IMR-90 (cell line): ENCODE measurements around the gene PIR. TPM values are rescaled to one million over a fixed set of nuclear protein-coding genes. Genes with fewer than 3 reads are reported as not detected.

Experiments used
- ATAC-seq: fragments of 200-7000 bp; cut with Tn5 transposase; 2 replicates; pipeline ENCODE4 v1.9.1; 2020; ENCODE audit warnings: low read depth, mild to moderate bottlenecking, moderate library complexity
- BruUV-seq: library from RNA; stranded (reverse); fragments of 400-500 nt; replicated peaks from 2 replicates; lab custom pipeline; 2021; lab: Mats Ljungman, UMichigan
- CTCF ChIA-PET: fragments of 300-600 bp; formaldehyde crosslinking; extraction: SDS; loops from one replicate; lab custom pipeline; 2021; ENCODE audit warnings: antibody characterized with exemption; lab: Yijun Ruan, JAX
- POLR2A ChIA-PET: fragments of 300-600 bp; sonication (Branson Sonifier 250); formaldehyde crosslinking; loops from one replicate; lab custom pipeline; 2022; ENCODE audit warnings: antibody characterized with exemption; ENCODE audit not compliant: unreplicated experiment; lab: Charles Lee
- DNase-seq: peaks from one replicate; pipeline ENCODE4 v3.0.0; 2013
- H2AFZ ChIP-seq: replicated peaks from 2 replicates; pipeline ENCODE3; 2013; ENCODE audit warnings: low read length, mild to moderate bottlenecking; ENCODE audit not compliant: poor library complexity
- H2AK5ac ChIP-seq: 2 replicates; pipeline ENCODE4 v1.6.1; 2013; ENCODE audit warnings: low read depth, low read length, inconsistent platforms
- H2AK9ac ChIP-seq: replicated peaks from 2 replicates; pipeline ENCODE3; 2013; ENCODE audit warnings: mild to moderate bottlenecking, low read depth, low read length, moderate library complexity; ENCODE audit not compliant: poor library complexity
- H2BK120ac ChIP-seq: 2 replicates; pipeline ENCODE4 v1.6.1; 2013; ENCODE audit warnings: low read depth, low read length, inconsistent platforms
- H2BK15ac ChIP-seq: 3 replicates; pipeline ENCODE4 v1.6.1; 2013; ENCODE audit warnings: low read depth, low read length, inconsistent platforms
- H2BK20ac ChIP-seq: 2 replicates; pipeline ENCODE4 v1.6.1; 2013; ENCODE audit warnings: low read depth, mild to moderate bottlenecking, inconsistent platforms, low read length, moderate library complexity
- H2BK5ac ChIP-seq: 2 replicates; pipeline ENCODE4 v1.6.1; 2013; ENCODE audit warnings: mild to moderate bottlenecking, low read depth, low read length, inconsistent platforms; ENCODE audit not compliant: poor library complexity, severe bottlenecking
- H3K14ac ChIP-seq: replicated peaks from 2 replicates; pipeline ENCODE4 v1.6.1; 2013; ENCODE audit warnings: low read depth, low read length, inconsistent platforms
- H3K18ac ChIP-seq: 2 replicates; pipeline ENCODE4 v1.6.1; 2013; ENCODE audit warnings: low read depth, low read length, control low read depth
- H3K23ac ChIP-seq: 2 replicates; pipeline ENCODE4 v1.6.1; 2013; ENCODE audit warnings: low read depth, low read length, inconsistent platforms
- H3K27ac ChIP-seq: 2 replicates; pipeline ENCODE4 v1.5.1; 2013; ENCODE audit warnings: mild to moderate bottlenecking, control low read depth, low read length; ENCODE audit not compliant: insufficient read depth
- H3K27me3 ChIP-seq: 2 replicates; pipeline ENCODE4 v1.6.1; 2013; ENCODE audit warnings: low read length; ENCODE audit not compliant: control insufficient read depth, insufficient read depth
- H3K36me3 ChIP-seq: 2 replicates; pipeline ENCODE4 v1.6.1; 2013; ENCODE audit warnings: low read length, mixed read lengths; ENCODE audit not compliant: control insufficient read depth, insufficient read depth
- H3K4ac ChIP-seq: 2 replicates; pipeline ENCODE4 v1.6.1; 2013; ENCODE audit warnings: low read depth, low read length, inconsistent platforms
- H3K4me1 ChIP-seq: 2 replicates; pipeline ENCODE4 v1.6.1; 2013; ENCODE audit warnings: low read length, mixed read lengths; ENCODE audit not compliant: control insufficient read depth, insufficient read depth
- H3K4me2 ChIP-seq: 2 replicates; pipeline ENCODE4 v1.6.1; 2013; ENCODE audit warnings: low read depth, mild to moderate bottlenecking, control low read depth, low read length, moderate library complexity
- H3K4me3 ChIP-seq: 2 replicates; pipeline ENCODE4 v1.5.1; 2013; ENCODE audit warnings: low read depth, mild to moderate bottlenecking, control low read depth, low read length, moderate library complexity; ENCODE audit not compliant: insufficient read depth
- H3K56ac ChIP-seq: 2 replicates; pipeline ENCODE4 v1.6.1; 2013; ENCODE audit warnings: low read length, inconsistent platforms; ENCODE audit not compliant: insufficient read depth; ENCODE audit errors: extremely low read depth
- H3K79me1 ChIP-seq, 2 experiments: 2 replicates each; pipeline ENCODE4 v1.6.1; 2013; ENCODE audit warnings: low read length in 2 of 2, inconsistent platforms in 1 of 2, low read depth in 1 of 2
- H3K9ac ChIP-seq: 2 replicates; pipeline ENCODE4 v1.6.1; 2013; ENCODE audit warnings: low read depth, low read length, control low read depth
- H3K9me1 ChIP-seq: 2 replicates; pipeline ENCODE4 v1.6.1; 2013; ENCODE audit warnings: low read length, inconsistent platforms; ENCODE audit not compliant: insufficient read depth
- H3K9me3 ChIP-seq: 2 replicates; pipeline ENCODE4 v1.6.1; 2013; ENCODE audit warnings: low read length; ENCODE audit not compliant: control insufficient read depth, insufficient read depth
- H4K20me1 ChIP-seq: 2 replicates; pipeline ENCODE4 v1.6.1; 2013; ENCODE audit warnings: low read length, inconsistent platforms; ENCODE audit not compliant: insufficient read depth
- H4K5ac ChIP-seq: 2 replicates; pipeline ENCODE4 v1.6.1; 2013; ENCODE audit warnings: mild to moderate bottlenecking, low read depth, low read length, control low read depth
- H4K8ac ChIP-seq, 2 experiments: 2 replicates each; pipeline ENCODE4 v1.6.1; 2013; ENCODE audit warnings: low read depth in 2 of 2, low read length in 2 of 2, control low read depth in 1 of 2, inconsistent platforms in 1 of 2
- H4K91ac ChIP-seq: 2 replicates; pipeline ENCODE4 v1.6.1; 2013; ENCODE audit warnings: low read depth, low read length, inconsistent platforms; ENCODE audit not compliant: insufficient read depth
- BHLHE40 ChIP-seq: fragments of 150-350 bp; IDR thresholded peaks from 2 replicates; pipeline ENCODE4 v1.6.1; 2016; ENCODE audit warnings: mild to moderate bottlenecking, low read depth, low read length
- MXI1 ChIP-seq: IDR thresholded peaks from 2 replicates; pipeline ENCODE4 v1.6.1; 2012; ENCODE audit warnings: low read depth, mild to moderate bottlenecking, low read length, moderate library complexity, borderline replicate concordance
- USF2 ChIP-seq: fragments of 150-350 bp; IDR thresholded peaks from 2 replicates; pipeline ENCODE4 v1.6.1; 2017; ENCODE audit warnings: mild to moderate bottlenecking, antibody characterized with exemption, low read length, low read depth
- WGBS, 2 experiments: methylation state at CpG; one replicate each; pipeline versions ENCODE4 v1.1.5 to v1.1.7; 2013; ENCODE audit warnings: missing lambda C conversion rate in 2 of 2; ENCODE audit not compliant: insufficient read length in 1 of 2; ENCODE audit errors: extremely low coverage in 2 of 2; 5-methylcytosine and 5-hydroxymethylcytosine counted together
- dilution Hi-C: fragments of 300-500 bp; cut with HindIII; formaldehyde crosslinking; loops from one replicate; pipeline ENCODE4 v1.14.3; 2018; ENCODE audit warnings: low sequenced_read_pairs; ENCODE audit not compliant: unreplicated experiment
- in situ Hi-C: fragments of 300-500 bp; cut with MboI; formaldehyde crosslinking; loops from 3 replicates; pipeline ENCODE4 v1.14.3; 2019; ENCODE audit warnings: low sequenced_read_pairs, inconsistent platforms, mixed read lengths
- intact Hi-C: fragments of 100-400 bp; cut with micrococcal nuclease; formaldehyde crosslinking; loops from 2 replicates; pipeline ENCODE4 v1.10.0; 2022
- polyA plus RNA-seq, 3 experiments: library from polyadenylated mRNA; depleted of rRNA; stranded (reverse); fragments of >200 nt; gene quantifications; 2 replicates each; pipeline ENCODE4 v1.2.3, GENCODE V29; 2012; ENCODE audit warnings: low replicate concordance in 1 of 3
- total RNA-seq: library from RNA; depleted of rRNA; stranded (reverse); fragments of >200 nt; gene quantifications from 2 replicates; pipeline ENCODE4 v1.2.3, GENCODE V29; 2012
- TF ChIP-seq, protein P1 (sequence below): fragments of 150-350 bp; IDR thresholded peaks from 2 replicates; pipeline ENCODE4 v1.6.1; 2016; ENCODE audit warnings: low read depth, mild to moderate bottlenecking, low read length, moderate library complexity, borderline replicate concordance

Gene PIR
- total and polyA plus RNA-seq, 2 of the 4 experiments (the other 2 are of a cell fraction): 5.7 to 8.7 TPM

DNA sequence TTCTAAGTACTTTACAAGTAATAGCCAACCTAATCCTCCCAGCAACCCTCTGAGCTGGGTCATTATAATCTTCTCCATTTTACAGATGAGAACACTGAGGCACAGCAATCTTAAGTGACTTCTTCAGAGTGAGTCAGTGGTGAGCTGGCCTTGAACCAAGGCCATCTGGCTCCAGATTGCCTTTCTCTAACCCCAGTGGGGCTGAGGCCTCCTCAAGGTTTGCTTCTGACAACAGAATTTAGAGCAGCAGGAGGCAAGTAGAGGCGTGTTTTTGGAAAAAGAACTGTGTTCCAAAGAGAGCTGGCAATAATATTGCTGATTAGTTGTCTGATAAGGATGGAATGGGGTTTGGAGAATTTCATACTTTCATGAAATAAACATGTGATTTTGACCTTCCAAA lies 41.2 kb downstream of the PIR start:
- CTCF ChIA-PET: no interaction called here
- Histone ChIP-seq H2BK5ac (no peak overlapping the region), H4K91ac (no peak overlapping the region), H4K20me1 (no peaks in the 10 kb centered on the region), H3K27me3 (peaks cover 2% of the 10 kb centered on the region; the same call in 1 of the 2 replicates), H2BK15ac (no peak overlapping the region), H2BK120ac (no peak overlapping the region), H2AFZ (no peak overlapping the region), H3K9me1 (no peaks in the 10 kb centered on the region), H3K4me1 (peaks cover 5% of the 10 kb centered on the region), H3K56ac (no peak overlapping the region), H3K23ac (no peak overlapping the region), H4K5ac (no peak overlapping the region), H3K9me3 (no peaks in the 10 kb centered on the region), H3K18ac (no peak overlapping the region), H3K4ac (no peak overlapping the region), H3K79me1 (no peaks in the 10 kb centered on the region), H2AK5ac (no peak overlapping the region), H3K14ac (no peak overlapping the region; the same call in 1 of the 2 replicates), H4K8ac (no peak overlapping the region), H3K4me3 (no peak overlapping the region), H3K4me2 (no peak overlapping the region), H2BK20ac (no peak overlapping the region), H3K27ac (no peak overlapping the region), H3K9ac (no peak overlapping the region), H2AK9ac (no peak overlapping the region), H3K36me3 (no peaks in the 10 kb centered on the region)
- in situ Hi-C loops: no loop called here
- POLR2A ChIA-PET: no interaction called here
- TF ChIP-seq USF2 (no peak), BHLHE40 (no peak), MXI1 (no peak)
- TF ChIP-seq, protein P1, sequence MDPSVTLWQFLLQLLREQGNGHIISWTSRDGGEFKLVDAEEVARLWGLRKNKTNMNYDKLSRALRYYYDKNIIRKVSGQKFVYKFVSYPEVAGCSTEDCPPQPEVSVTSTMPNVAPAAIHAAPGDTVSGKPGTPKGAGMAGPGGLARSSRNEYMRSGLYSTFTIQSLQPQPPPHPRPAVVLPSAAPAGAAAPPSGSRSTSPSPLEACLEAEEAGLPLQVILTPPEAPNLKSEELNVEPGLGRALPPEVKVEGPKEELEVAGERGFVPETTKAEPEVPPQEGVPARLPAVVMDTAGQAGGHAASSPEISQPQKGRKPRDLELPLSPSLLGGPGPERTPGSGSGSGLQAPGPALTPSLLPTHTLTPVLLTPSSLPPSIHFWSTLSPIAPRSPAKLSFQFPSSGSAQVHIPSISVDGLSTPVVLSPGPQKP: no peak
- intact Hi-C loops: no loop called here
- dilution Hi-C loops: no loop called here
- ATAC-seq (no peak), DNase-seq (peak; percentile 21)
- 33% methylated on average over 1 of the region's 1 CpG; no CpG with 5 or more reads in 1 of the 2 experiments for WGBS, 2 experiments
- BruUV-seq: no TSS peak
